ENCODE results near the gene CFAP43.

Gene CFAP43

DNA sequence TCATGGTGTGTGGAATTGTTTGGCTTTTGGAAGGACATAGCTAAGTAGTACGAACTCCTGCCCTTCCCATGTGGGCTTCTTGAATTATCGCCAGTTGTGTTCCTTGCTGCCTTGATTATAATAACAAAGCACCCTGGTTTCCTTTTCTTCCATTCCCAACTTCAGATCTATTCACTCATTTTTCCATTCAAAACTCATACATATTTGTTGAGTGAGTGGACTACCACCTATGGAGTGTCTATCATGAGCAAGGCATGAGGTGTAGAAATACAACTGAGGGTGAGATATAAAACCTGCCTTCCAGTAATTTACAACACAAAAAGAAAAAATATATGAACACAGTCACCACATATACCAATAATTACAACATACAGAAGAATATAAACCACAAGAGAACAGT lies 141.6 kb downstream of the CFAP43 start:
- TF ChIP-seq, protein P1, sequence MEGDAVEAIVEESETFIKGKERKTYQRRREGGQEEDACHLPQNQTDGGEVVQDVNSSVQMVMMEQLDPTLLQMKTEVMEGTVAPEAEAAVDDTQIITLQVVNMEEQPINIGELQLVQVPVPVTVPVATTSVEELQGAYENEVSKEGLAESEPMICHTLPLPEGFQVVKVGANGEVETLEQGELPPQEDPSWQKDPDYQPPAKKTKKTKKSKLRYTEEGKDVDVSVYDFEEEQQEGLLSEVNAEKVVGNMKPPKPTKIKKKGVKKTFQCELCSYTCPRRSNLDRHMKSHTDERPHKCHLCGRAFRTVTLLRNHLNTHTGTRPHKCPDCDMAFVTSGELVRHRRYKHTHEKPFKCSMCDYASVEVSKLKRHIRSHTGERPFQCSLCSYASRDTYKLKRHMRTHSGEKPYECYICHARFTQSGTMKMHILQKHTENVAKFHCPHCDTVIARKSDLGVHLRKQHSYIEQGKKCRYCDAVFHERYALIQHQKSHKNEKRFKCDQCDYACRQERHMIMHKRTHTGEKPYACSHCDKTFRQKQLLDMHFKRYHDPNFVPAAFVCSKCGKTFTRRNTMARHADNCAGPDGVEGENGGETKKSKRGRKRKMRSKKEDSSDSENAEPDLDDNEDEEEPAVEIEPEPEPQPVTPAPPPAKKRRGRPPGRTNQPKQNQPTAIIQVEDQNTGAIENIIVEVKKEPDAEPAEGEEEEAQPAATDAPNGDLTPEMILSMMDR (IDR thresholded peaks at IDR 0.05; ENCODE audit: borderline replicate concordance, control extremely low read depth, extremely low read depth, insufficient read depth, missing control alignments) = no peak
- in situ Hi-C loops (cut with MboI; ENCODE audit: low sequenced_read_pairs, unreplicated experiment) = no loop called here

DNA sequence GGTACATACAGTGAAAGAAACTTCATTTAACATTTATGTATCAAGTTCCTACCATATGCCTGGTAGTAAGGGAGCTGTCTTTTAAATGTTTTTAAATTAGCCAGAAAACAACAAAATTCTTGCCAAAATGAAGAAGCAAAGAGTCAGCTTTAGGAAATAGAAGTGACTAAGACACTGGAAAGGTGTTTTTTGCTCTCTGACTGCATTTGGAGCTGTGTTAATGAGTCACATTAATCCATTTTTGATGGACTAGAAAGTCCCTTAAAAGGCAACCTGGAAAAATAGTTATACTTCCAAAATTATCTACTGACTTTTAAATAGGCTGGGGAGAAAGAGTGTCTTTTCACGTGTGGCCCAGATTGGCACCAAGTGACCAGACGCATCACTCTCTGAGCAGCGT lies 142.5 kb downstream of the CFAP43 start:
- DNase-seq (ENCODE audit: low spot score) = no peak
- TF ChIP-seq, protein P1 (IDR thresholded peaks at IDR 0.05; ENCODE audit: borderline replicate concordance, control extremely low read depth, extremely low read depth, insufficient read depth, missing control alignments) = no peak
- in situ Hi-C loops (cut with MboI; ENCODE audit: low sequenced_read_pairs, unreplicated experiment) = no loop called here

More for the DNA sequence above, 141.6 kb downstream of the CFAP43 start:
- no peak for DNase-seq (ENCODE audit: low spot score)

DNA sequence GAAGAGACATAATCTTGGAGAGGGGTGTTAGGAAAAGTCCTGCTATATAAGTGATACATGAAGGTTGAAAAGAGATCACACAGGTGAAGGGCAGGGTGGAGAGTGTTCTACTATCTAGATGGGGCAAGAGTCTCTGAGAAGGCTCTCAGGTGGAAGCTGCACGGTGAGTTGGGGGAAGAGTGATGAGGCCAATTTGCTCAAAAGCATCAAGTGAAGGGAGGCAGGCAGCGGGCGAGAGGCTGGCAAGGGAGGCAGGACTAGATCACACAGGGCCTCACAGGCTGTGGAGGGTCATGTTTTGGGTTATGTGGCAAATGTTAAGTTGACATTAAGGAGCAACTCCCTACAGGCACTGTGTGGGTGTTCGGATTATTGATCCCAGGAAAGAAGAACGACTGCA lies 143.9 kb downstream of the CFAP43 start:
- TF ChIP-seq, protein P1 (IDR thresholded peaks at IDR 0.05; ENCODE audit: borderline replicate concordance, control extremely low read depth, extremely low read depth, insufficient read depth, missing control alignments) = no peak
- DNase-seq (ENCODE audit: low spot score) = no peak
- in situ Hi-C loops (cut with MboI; ENCODE audit: low sequenced_read_pairs, unreplicated experiment) = no loop called here

DNA sequence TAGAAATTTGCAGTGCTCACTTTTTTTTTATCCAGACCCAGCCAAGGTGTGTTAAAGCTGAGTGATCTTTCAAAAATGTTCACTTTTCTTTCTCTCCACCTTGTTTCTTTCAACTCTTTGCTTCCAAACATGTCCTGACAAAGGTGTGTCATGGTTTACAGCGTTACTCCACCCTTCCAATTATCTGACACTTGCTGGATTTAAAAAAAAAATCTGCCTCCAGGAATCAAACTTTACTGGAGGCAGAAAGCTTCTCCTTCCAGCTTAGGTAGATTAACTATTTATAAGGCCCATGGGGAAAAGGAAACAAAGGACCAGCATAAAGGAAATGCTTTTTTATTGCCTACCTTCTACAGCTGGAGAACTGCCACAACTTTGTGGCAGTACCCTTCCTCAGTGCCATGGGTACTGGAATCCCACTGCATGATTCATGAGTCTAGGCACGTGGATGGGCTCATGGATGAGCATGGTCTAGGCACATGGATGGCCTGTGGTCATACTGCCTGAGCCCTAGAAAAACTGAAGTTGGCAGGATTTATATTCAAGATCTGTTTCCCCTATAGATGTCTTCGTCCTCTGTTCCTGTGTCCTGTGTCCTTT lies 146.3 kb downstream of the CFAP43 start, which contains the start of gene COL17A1:
TSS of gene COL17A1 (minus strand) at position 80 of the 600 bp plus-strand sequence. CDS start 5,207 bp downstream, outside the sequence.
- TF ChIP-seq, protein P1 (IDR thresholded peaks at IDR 0.05; ENCODE audit: borderline replicate concordance, control extremely low read depth, extremely low read depth, insufficient read depth, missing control alignments) = no peak
- in situ Hi-C loops (cut with MboI; ENCODE audit: low sequenced_read_pairs, unreplicated experiment) = no loop called here
- no peak for DNase-seq (ENCODE audit: low spot score)

DNA sequence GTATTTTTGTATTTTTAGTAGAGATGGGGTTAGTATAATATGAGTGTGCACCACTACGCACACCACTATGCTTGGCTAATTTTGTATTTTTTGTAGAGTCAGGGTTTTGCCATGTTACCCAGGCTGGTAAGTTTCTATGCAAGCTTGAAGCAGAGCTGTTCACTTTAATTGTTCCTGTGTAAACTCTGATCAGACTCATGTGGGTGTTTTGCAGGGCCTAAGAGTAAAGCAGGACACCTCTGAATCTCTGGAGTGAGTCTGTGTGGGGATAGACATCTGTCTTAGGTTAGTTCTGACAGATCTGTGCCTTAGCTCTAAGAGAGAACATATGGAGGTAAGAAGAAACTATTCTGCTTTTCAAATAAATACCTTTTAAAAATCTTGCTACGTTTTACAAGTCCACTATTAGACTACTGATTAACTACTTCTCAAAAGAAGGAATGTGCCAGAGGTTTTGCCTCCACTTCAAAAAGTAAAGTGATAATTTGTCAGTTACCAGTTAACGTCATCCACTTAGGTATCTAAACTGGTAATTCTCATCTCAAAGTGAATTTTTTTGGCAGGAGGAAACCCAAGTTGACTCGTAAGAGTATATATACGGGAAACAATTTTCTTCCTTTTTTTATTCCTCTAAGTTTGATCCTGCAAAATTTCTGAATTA lies 147.6 kb downstream of the CFAP43 start:
- TF ChIP-seq, protein P1 (IDR thresholded peaks at IDR 0.05; ENCODE audit: borderline replicate concordance, control extremely low read depth, extremely low read depth, insufficient read depth, missing control alignments) = no peak
- no peak for DNase-seq (ENCODE audit: low spot score)
- in situ Hi-C loops (cut with MboI; ENCODE audit: low sequenced_read_pairs, unreplicated experiment) = no loop called here

DNA sequence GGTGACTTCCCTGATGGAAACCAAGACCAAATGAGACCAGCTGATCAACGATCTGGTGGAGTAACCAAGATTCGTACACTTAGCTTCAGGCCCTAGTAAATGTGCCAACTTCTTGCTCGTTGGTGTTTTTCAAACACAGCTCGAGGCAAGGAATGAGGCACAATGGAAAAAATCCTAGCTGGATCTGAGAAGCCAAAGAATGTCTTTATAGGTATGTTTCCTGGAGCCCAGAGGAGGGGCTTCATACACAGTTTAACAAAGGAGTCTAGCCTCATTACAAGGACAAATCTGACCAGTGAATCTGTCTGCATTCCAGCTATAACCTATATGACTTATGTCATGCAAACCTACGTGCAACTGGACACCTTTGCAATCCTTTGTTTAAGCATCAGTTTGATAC lies 150.2 kb downstream of the CFAP43 start:
- no peak for DNase-seq (ENCODE audit: low spot score)
- in situ Hi-C loops (cut with MboI; ENCODE audit: low sequenced_read_pairs, unreplicated experiment) = no loop called here
- TF ChIP-seq, protein P1 (IDR thresholded peaks at IDR 0.05; ENCODE audit: borderline replicate concordance, control extremely low read depth, extremely low read depth, insufficient read depth, missing control alignments) = no peak

Data from GM13976 (cell line).